SK-N-SH treated with all-trans-retinoic acid at 6 μM for 48 hours (cell line): ENCODE data around the gene SEC24D.

Source experiments
- ATAC-seq: fragments of 200-7000 bp; cut with Tn5 transposase; 3 replicates; pipeline ENCODE4 v1.9.1; 2020; ENCODE audit warnings: mild to moderate bottlenecking, moderate library complexity
- BACH2 ChIP-seq: fragments of 250-450 bp; sonication (Bioruptor Pico); IDR thresholded peaks from 2 replicates; pipeline ENCODE4 v1.9.0; 2021; ENCODE audit warnings: mild to moderate bottlenecking, borderline replicate concordance
- CSDC2 ChIP-seq: fragments of 250-450 bp; sonication (Bioruptor Pico); IDR thresholded peaks from 2 replicates; pipeline ENCODE4 v1.5.0; 2020; ENCODE audit warnings: mild to moderate bottlenecking, moderate library complexity
- CSRNP3 ChIP-seq: fragments of 250-450 bp; sonication (Bioruptor Pico); IDR thresholded peaks from 2 replicates; pipeline ENCODE4 v1.5.1; 2021; ENCODE audit warnings: mild to moderate bottlenecking, moderate library complexity
- ESRRG ChIP-seq: fragments of 250-450 bp; sonication (Bioruptor Pico); IDR thresholded peaks from 2 replicates; pipeline ENCODE4 v1.6.1; 2021; ENCODE audit warnings: mild to moderate bottlenecking
- GLIS3 ChIP-seq: fragments of 250-450 bp; sonication (Bioruptor Pico); IDR thresholded peaks from 2 replicates; pipeline ENCODE4 v1.5.0; 2020; ENCODE audit warnings: mild to moderate bottlenecking, moderate library complexity
- ISL1 ChIP-seq: fragments of 250-450 bp; sonication (Bioruptor Pico); IDR thresholded peaks from 2 replicates; pipeline ENCODE4 v2.1.2; 2022; ENCODE audit warnings: mild to moderate bottlenecking, moderate library complexity
- OSR1 ChIP-seq: fragments of 250-450 bp; sonication (Bioruptor Pico); IDR thresholded peaks from 2 replicates; pipeline ENCODE4 v1.8.0; 2022; ENCODE audit warnings: moderate library complexity, mild to moderate bottlenecking, inconsistent platforms
- PPARA ChIP-seq: fragments of 250-450 bp; sonication (Bioruptor Pico); IDR thresholded peaks from 2 replicates; pipeline ENCODE4 v1.5.0; 2020; ENCODE audit warnings: mild to moderate bottlenecking, borderline replicate concordance
- SNAI2 ChIP-seq: fragments of 250-450 bp; sonication (Bioruptor Pico); IDR thresholded peaks from 2 replicates; pipeline ENCODE4 v1.5.0; 2020; ENCODE audit warnings: mild to moderate bottlenecking, moderate library complexity
- TCF4 ChIP-seq: fragments of 250-450 bp; sonication (Bioruptor Pico); IDR thresholded peaks from 2 replicates; pipeline ENCODE4 v1.8.0; 2021; ENCODE audit warnings: mild to moderate bottlenecking, moderate library complexity, borderline replicate concordance
- TOX ChIP-seq: fragments of 250-450 bp; sonication (Bioruptor Pico); IDR thresholded peaks from 2 replicates; pipeline ENCODE4 v1.8.0; 2021; ENCODE audit warnings: mild to moderate bottlenecking, moderate library complexity, borderline replicate concordance
- ZC3H10 ChIP-seq: fragments of 250-450 bp; sonication (Bioruptor Pico); IDR thresholded peaks from 2 replicates; pipeline ENCODE4 v1.5.1; 2021; ENCODE audit warnings: mild to moderate bottlenecking, moderate library complexity
- ZFP3 ChIP-seq: fragments of 250-450 bp; sonication (Bioruptor Pico); IDR thresholded peaks from 2 replicates; pipeline ENCODE4 v1.5.0; 2020; ENCODE audit warnings: mild to moderate bottlenecking, moderate library complexity
- ZFP30 ChIP-seq: fragments of 450-650 bp; formaldehyde crosslinking; IDR thresholded peaks from 2 replicates; pipeline ENCODE4 v1.5.0; 2022; ENCODE audit warnings: mild to moderate bottlenecking, moderate library complexity
- ZNF8 ChIP-seq: fragments of 450-650 bp; formaldehyde crosslinking; IDR thresholded peaks from 2 replicates; pipeline ENCODE4 v1.5.0; 2020; ENCODE audit warnings: mild to moderate bottlenecking, moderate library complexity
- TF ChIP-seq, protein P1 (sequence below): fragments of 250-450 bp; sonication (Bioruptor Pico); IDR thresholded peaks from 2 replicates; pipeline ENCODE4 v1.8.0; 2020; ENCODE audit warnings: mild to moderate bottlenecking, moderate library complexity, borderline replicate concordance
- TF ChIP-seq, protein P2 (sequence below): fragments of 250-450 bp; sonication (Bioruptor Pico); IDR thresholded peaks from 2 replicates; pipeline ENCODE4 v1.5.1; 2020; ENCODE audit warnings: low read depth, mild to moderate bottlenecking, moderate library complexity

SEC24D gene

GRCh38 chr4:118767109-118767508 is 68.8 kb downstream of the SEC24D start:
- TF ChIP-seq GLIS3 (CRISPR knock-in tag): no peak
- no peak for TF ChIP-seq CSRNP3 (CRISPR knock-in tag)
- no peak for TF ChIP-seq ZFP30
- TF ChIP-seq OSR1 (CRISPR knock-in tag): no peak
- TF ChIP-seq BACH2 (CRISPR knock-in tag): no peak
- TF ChIP-seq, protein P1, sequence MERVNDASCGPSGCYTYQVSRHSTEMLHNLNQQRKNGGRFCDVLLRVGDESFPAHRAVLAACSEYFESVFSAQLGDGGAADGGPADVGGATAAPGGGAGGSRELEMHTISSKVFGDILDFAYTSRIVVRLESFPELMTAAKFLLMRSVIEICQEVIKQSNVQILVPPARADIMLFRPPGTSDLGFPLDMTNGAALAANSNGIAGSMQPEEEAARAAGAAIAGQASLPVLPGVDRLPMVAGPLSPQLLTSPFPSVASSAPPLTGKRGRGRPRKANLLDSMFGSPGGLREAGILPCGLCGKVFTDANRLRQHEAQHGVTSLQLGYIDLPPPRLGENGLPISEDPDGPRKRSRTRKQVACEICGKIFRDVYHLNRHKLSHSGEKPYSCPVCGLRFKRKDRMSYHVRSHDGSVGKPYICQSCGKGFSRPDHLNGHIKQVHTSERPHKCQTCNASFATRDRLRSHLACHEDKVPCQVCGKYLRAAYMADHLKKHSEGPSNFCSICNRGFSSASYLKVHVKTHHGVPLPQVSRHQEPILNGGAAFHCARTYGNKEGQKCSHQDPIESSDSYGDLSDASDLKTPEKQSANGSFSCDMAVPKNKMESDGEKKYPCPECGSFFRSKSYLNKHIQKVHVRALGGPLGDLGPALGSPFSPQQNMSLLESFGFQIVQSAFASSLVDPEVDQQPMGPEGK (CRISPR knock-in tag): no peak
- TF ChIP-seq ESRRG (CRISPR knock-in tag): no peak
- TF ChIP-seq SNAI2 (CRISPR knock-in tag): no peak
- ATAC-seq: no peak

GRCh38 chr4:118765399-118765798 is 70.5 kb downstream of the SEC24D start:
- peak; percentile 85 for ATAC-seq

DNA sequence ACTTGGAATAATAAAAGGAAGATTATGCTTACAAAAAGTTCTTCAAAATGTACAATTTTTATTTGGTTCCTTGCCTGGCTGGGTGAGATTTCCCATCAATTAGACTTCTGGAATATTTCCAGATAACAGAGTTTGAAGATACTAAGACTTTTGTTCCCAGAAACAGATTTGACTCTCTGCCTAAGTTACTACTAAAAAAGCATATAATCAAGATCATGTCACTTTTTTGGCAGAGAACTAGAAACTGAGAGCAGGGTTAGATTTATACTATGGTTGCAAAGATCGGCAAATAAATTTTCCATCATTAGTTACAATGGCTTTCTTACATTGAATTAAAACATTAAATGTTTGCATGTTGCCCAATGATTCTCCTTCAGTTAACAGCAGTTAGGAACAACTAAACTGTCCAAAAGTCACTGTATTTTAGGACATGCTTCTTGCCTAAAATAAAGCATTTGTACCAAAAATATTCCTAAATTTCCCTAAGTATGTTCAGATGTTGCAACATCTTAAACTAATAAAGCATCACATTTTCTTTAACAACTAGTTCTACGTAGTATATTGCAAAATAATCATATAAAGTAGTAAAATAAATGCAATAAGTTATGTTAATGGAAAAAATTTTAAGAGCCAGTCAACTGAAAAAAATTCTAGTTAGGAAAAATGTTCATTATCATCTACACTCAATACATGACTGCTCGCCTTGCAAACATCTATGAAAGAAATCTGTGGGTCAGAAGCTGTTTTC is 73.0 kb downstream of the SEC24D start:
- TF ChIP-seq ZC3H10: peak; percentile 79; the same call in 1 of the 2 replicates
- TF ChIP-seq TOX: peak; percentile 83
- no peak for TF ChIP-seq PPARA (CRISPR knock-in tag)
- TF ChIP-seq CSRNP3 (CRISPR knock-in tag): no peak
- peak; percentile 91 for TF ChIP-seq ISL1 (CRISPR knock-in tag)
- no peak for TF ChIP-seq OSR1 (CRISPR knock-in tag)

More at GRCh38 chr4:118765399-118765798, 70.5 kb downstream of the SEC24D start:
- TF ChIP-seq TOX (peak; percentile 18; the same call in 1 of the 2 replicates), ZC3H10 (0 out of 2 replicates have a peak, but pooled peaks have one; percentile 4), TCF4 (CRISPR knock-in tag) (no peak), CSDC2 (CRISPR knock-in tag) (0 out of 2 replicates have a peak, but pooled peaks have one; percentile 42), OSR1 (CRISPR knock-in tag) (no peak), PPARA (CRISPR knock-in tag) (no peak), BACH2 (CRISPR knock-in tag) (no peak), ZFP3 (CRISPR knock-in tag) (0 out of 2 replicates have a peak, but pooled peaks have one; percentile 52), ZNF8 (CRISPR knock-in tag) (no peak), ISL1 (CRISPR knock-in tag) (peak; percentile 97), SNAI2 (CRISPR knock-in tag) (no peak)
- TF ChIP-seq, protein P2, sequence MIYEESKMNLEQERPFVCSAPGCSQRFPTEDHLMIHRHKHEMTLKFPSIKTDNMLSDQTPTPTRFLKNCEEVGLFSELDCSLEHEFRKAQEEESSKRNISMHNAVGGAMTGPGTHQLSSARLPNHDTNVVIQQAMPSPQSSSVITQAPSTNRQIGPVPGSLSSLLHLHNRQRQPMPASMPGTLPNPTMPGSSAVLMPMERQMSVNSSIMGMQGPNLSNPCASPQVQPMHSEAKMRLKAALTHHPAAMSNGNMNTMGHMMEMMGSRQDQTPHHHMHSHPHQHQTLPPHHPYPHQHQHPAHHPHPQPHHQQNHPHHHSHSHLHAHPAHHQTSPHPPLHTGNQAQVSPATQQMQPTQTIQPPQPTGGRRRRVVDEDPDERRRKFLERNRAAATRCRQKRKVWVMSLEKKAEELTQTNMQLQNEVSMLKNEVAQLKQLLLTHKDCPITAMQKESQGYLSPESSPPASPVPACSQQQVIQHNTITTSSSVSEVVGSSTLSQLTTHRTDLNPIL (CRISPR knock-in tag): 0 out of 2 replicates have a peak, but pooled peaks have one; percentile 58

GRCh38 chr4:118762155-118762554 is 73.8 kb downstream of the SEC24D start:
- TF ChIP-seq ESRRG (CRISPR knock-in tag): no peak
- TF ChIP-seq ZNF8 (CRISPR knock-in tag): peak; percentile 85
- TF ChIP-seq, protein P2 (CRISPR knock-in tag): no peak
- TF ChIP-seq OSR1 (CRISPR knock-in tag): no peak
- TF ChIP-seq ZFP30: no peak
- TF ChIP-seq GLIS3 (CRISPR knock-in tag): peak; percentile 81; the same call in 1 of the 2 replicates
- TF ChIP-seq, all 23 proteins: peak for 2
- ATAC-seq: peak; percentile 8; the same call in 2 of the 3 replicates

More for the DNA sequence above, 73.0 kb downstream of the SEC24D start:
- ATAC-seq: 0 out of 3 replicates have a peak, but pooled peaks have one; percentile 5
